ENCODE results near the gene MTARC2.
"Not testable (repeated sequence)": the region's sequence is repeated elsewhere in the genome, so short reads cannot be mapped to it uniquely, and the experiment has no call there.

The MTARC2 gene

GRCh38 chr1:220748089-220748934, at the start of gene MTARC2:
MTARC2 (plus strand) TSS chr1:220748322; CDS start chr1:220748532, 210 bp downstream.
- peak; percentile 68 for DNase-seq

- no peak for DNase-seq
Observed at GRCh38 chr1:220698607-220699016, 49.5 kb upstream of the MTARC2 start.

GRCh38 chr1:220699044-220699443, 49.1 kb upstream of the MTARC2 start:
- DNase-seq: no peak

- no peak for DNase-seq
Observed at GRCh38 chr1:220700556-220701179, 47.5 kb upstream of the MTARC2 start.

- DNase-seq: no peak
Observed at GRCh38 chr1:220701974-220702373, 46.1 kb upstream of the MTARC2 start.

- no peak for DNase-seq
Observed at GRCh38 chr1:220702733-220703270, 45.3 kb upstream of the MTARC2 start.

GRCh38 chr1:220703305-220703704, 44.8 kb upstream of the MTARC2 start:
- no peak for DNase-seq

GRCh38 chr1:220705782-220706181, 42.3 kb upstream of the MTARC2 start:
- no peak for DNase-seq

GRCh38 chr1:220706480-220706879, 41.6 kb upstream of the MTARC2 start:
- DNase-seq: no peak

GRCh38 chr1:220707160-220707559, 41.0 kb upstream of the MTARC2 start:
- no peak for DNase-seq

- DNase-seq: no peak
Observed at GRCh38 chr1:220708244-220708643, 39.9 kb upstream of the MTARC2 start.

- no peak for DNase-seq
Observed at GRCh38 chr1:220708936-220709801, 39.0 kb upstream of the MTARC2 start.

- DNase-seq: no peak
Observed at GRCh38 chr1:220710333-220710732, 37.8 kb upstream of the MTARC2 start.

GRCh38 chr1:220711056-220711809, 36.9 kb upstream of the MTARC2 start:
- no peak for DNase-seq

- not testable (repeated sequence) for DNase-seq
Observed at GRCh38 chr1:220715986-220716385, 32.1 kb upstream of the MTARC2 start.

- DNase-seq: no peak
Observed at GRCh38 chr1:220717800-220718640, 30.1 kb upstream of the MTARC2 start.

- not testable (repeated sequence) for DNase-seq
Observed at GRCh38 chr1:220721266-220721665, 26.9 kb upstream of the MTARC2 start.

GRCh38 chr1:220726634-220727033, 21.5 kb upstream of the MTARC2 start:
- no peak for DNase-seq

GRCh38 chr1:220727519-220727918, 20.6 kb upstream of the MTARC2 start:
- no peak for DNase-seq

GRCh38 chr1:220730486-220730885, 17.6 kb upstream of the MTARC2 start:
- no peak for DNase-seq

GRCh38 chr1:220732137-220732536, 16.0 kb upstream of the MTARC2 start:
- DNase-seq: no peak

Data from T1000 (cell line).